Neural cell (in vitro differentiated cells): ENCODE results near the gene JPT2.

Experiments
- MXI1 ChIP-seq: fragments of 450-650 bp; conservative IDR thresholded peaks from 2 replicates; pipeline ENCODE4 v1.6.1; 2014; ENCODE audit warnings: antibody characterized with exemption, mild to moderate bottlenecking; ENCODE audit not compliant: poor library complexity, severe bottlenecking
- TF ChIP-seq, protein P1 (sequence below): fragments of 450-650 bp; IDR thresholded peaks from 2 replicates; pipeline ENCODE4 v1.5.1; 2014; ENCODE audit warnings: antibody characterized with exemption, mild to moderate bottlenecking, moderate library complexity; ENCODE audit not compliant: poor library complexity, severe bottlenecking

DNA sequence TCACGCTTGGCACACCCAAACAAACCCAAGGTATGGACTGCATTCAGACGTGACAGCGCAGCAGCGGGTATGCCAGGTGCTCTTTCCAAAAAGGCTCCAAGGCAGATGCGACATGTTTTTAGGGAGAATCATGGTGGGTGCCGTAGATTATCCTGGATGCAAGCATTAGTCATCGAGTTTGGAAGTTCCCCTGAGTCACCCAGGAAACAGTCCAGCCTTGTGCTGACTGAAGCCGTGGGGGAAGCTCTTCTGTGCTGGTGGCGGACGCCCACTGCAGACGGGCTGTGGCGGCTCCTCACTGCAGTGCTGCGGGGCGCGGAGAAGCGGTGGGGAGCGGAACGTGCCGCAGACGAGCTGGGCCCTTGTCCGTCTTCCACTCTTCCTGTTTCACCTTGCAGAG is 13.9 kb downstream of the JPT2 start:
- TF ChIP-seq, protein P1, sequence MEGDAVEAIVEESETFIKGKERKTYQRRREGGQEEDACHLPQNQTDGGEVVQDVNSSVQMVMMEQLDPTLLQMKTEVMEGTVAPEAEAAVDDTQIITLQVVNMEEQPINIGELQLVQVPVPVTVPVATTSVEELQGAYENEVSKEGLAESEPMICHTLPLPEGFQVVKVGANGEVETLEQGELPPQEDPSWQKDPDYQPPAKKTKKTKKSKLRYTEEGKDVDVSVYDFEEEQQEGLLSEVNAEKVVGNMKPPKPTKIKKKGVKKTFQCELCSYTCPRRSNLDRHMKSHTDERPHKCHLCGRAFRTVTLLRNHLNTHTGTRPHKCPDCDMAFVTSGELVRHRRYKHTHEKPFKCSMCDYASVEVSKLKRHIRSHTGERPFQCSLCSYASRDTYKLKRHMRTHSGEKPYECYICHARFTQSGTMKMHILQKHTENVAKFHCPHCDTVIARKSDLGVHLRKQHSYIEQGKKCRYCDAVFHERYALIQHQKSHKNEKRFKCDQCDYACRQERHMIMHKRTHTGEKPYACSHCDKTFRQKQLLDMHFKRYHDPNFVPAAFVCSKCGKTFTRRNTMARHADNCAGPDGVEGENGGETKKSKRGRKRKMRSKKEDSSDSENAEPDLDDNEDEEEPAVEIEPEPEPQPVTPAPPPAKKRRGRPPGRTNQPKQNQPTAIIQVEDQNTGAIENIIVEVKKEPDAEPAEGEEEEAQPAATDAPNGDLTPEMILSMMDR: no peak
- no peak for TF ChIP-seq MXI1
